ENCODE results near the gene ZAP70. TPM values are rescaled to one million over a fixed set of nuclear protein-coding genes. Genes with fewer than 3 reads are reported as not detected.

Gene ZAP70
- total RNA-seq, 1 experiment from 2014 or later, result not detected

GRCh38 chr2:97691166-97691565 is 22.2 kb upstream of the ZAP70 start:
- Histone ChIP-seq H3K9me2 (ENCODE audit: insufficient read depth) (no peaks in the 10 kb centered on the region), H3K79me2 (ENCODE audit: low read depth) (no peaks in the 10 kb centered on the region), H3K4me1 (replicated peaks; ENCODE audit: insufficient read depth) (peaks cover 33% of the 10 kb centered on the region), H3K36me3 (ENCODE audit: low read depth) (no peaks in the 10 kb centered on the region), H3K27ac (0 out of 2 replicates have a peak overlapping the region, but pooled peaks have one; percentile 8), H2AFZ (no peak overlapping the region), H3K9me3 (ENCODE audit: insufficient read depth, low read depth) (peaks cover 18% of the 10 kb centered on the region), H3K4me3 (no peak overlapping the region), H3K27me3 (ENCODE audit: insufficient read depth, low read depth) (no peaks in the 10 kb centered on the region), H4K20me1 (ENCODE audit: insufficient read depth) (no peaks in the 10 kb centered on the region), H3F3A (ENCODE audit: insufficient read depth, low read depth) (peaks cover 13% of the 10 kb centered on the region; the same call in 1 of the 2 replicates), H3K4me2 (peak overlapping the region; percentile 42)
- BruUV-seq (replicated peaks), result no TSS peak
- TF ChIP-seq EZH2 (IDR thresholded peaks at IDR 0.05; ENCODE audit: low read depth), result no peak
- TF ChIP-seq, protein P1, sequence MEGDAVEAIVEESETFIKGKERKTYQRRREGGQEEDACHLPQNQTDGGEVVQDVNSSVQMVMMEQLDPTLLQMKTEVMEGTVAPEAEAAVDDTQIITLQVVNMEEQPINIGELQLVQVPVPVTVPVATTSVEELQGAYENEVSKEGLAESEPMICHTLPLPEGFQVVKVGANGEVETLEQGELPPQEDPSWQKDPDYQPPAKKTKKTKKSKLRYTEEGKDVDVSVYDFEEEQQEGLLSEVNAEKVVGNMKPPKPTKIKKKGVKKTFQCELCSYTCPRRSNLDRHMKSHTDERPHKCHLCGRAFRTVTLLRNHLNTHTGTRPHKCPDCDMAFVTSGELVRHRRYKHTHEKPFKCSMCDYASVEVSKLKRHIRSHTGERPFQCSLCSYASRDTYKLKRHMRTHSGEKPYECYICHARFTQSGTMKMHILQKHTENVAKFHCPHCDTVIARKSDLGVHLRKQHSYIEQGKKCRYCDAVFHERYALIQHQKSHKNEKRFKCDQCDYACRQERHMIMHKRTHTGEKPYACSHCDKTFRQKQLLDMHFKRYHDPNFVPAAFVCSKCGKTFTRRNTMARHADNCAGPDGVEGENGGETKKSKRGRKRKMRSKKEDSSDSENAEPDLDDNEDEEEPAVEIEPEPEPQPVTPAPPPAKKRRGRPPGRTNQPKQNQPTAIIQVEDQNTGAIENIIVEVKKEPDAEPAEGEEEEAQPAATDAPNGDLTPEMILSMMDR (conservative IDR thresholded peaks at IDR 0.05), result no peak
- intact Hi-C loops (cut with micrococcal nuclease; ENCODE audit: unreplicated experiment), result loop anchor here (1.0 kb wide), 1 partner anchor 28 kb away; no protein-coding TSS in a partner anchor
- CTCF ChIA-PET, result interaction anchor here (0.6 to 1.4 kb wide), 3 partner anchors 27 to 156 kb away, joined by 4 to 13 read pairs (median 6); partner anchors contain the start of gene ACTR1B
- DNase-seq, result peak; percentile 76 to 77
- POLR2A ChIA-PET (ENCODE audit: unreplicated experiment), result interaction anchor here (0.5 to 0.8 kb wide), 4 partner anchors 27 to 1464 kb away, joined by 3 to 10 read pairs (median 4); partner anchors contain the start of gene ACTR1B

GRCh38 chr2:97693476-97693875 is 19.9 kb upstream of the ZAP70 start:
- H3K4me1 ChIP-seq (replicated peaks; ENCODE audit: insufficient read depth), result peaks cover 25% of the 10 kb centered on the region
- peaks cover 18% of the 10 kb centered on the region for H3K9me3 ChIP-seq (ENCODE audit: insufficient read depth, low read depth)
- H3K36me3 ChIP-seq (ENCODE audit: low read depth), result no peaks in the 10 kb centered on the region
- H3K79me2 ChIP-seq (ENCODE audit: low read depth), result no peaks in the 10 kb centered on the region
- H3K27ac ChIP-seq, result no peak overlapping the region
- peak; percentile 39 to 65 for DNase-seq
- ChIA-PET CTCF (no interaction called here), POLR2A (ENCODE audit: unreplicated experiment) (no interaction called here)
- intact Hi-C loops (cut with micrococcal nuclease; ENCODE audit: unreplicated experiment), result no loop called here
- no TSS peak for BruUV-seq (replicated peaks)
- no peaks in the 10 kb centered on the region for H3K9me2 ChIP-seq (ENCODE audit: insufficient read depth)
- no peak overlapping the region for H3K4me2 ChIP-seq
- H3K4me3 ChIP-seq, result no peak overlapping the region
- no peaks in the 10 kb centered on the region for H3K27me3 ChIP-seq (ENCODE audit: insufficient read depth, low read depth)
- peaks cover 14% of the 10 kb centered on the region; the same call in 1 of the 2 replicates for H3F3A ChIP-seq (ENCODE audit: insufficient read depth, low read depth)
- H2AFZ ChIP-seq, result no peak overlapping the region
- TF ChIP-seq, protein P1 (conservative IDR thresholded peaks at IDR 0.05), result no peak
- no peak for TF ChIP-seq EZH2 (IDR thresholded peaks at IDR 0.05; ENCODE audit: low read depth)
- no peaks in the 10 kb centered on the region for H4K20me1 ChIP-seq (ENCODE audit: insufficient read depth)

- intact Hi-C loops (cut with micrococcal nuclease; ENCODE audit: unreplicated experiment), result loop anchor here (5.0 kb wide), 1 partner anchor 48 kb away; the partner anchor contains the start of gene COX5B
- Histone ChIP-seq H3K4me2 (no peak overlapping the region), H3K79me2 (ENCODE audit: low read depth) (no peaks in the 10 kb centered on the region), H3K9me2 (ENCODE audit: insufficient read depth) (no peaks in the 10 kb centered on the region), H2AFZ (no peak overlapping the region), H4K20me1 (ENCODE audit: insufficient read depth) (no peaks in the 10 kb centered on the region), H3K4me1 (replicated peaks; ENCODE audit: insufficient read depth) (peaks cover 13% of the 10 kb centered on the region), H3K4me3 (no peak overlapping the region), H3K36me3 (ENCODE audit: low read depth) (no peaks in the 10 kb centered on the region), H3K9me3 (ENCODE audit: insufficient read depth, low read depth) (peaks cover 18% of the 10 kb centered on the region), H3F3A (ENCODE audit: insufficient read depth, low read depth) (peaks cover 9% of the 10 kb centered on the region; the same call in 1 of the 2 replicates), H3K27me3 (ENCODE audit: insufficient read depth, low read depth) (no peaks in the 10 kb centered on the region), H3K27ac (no peak overlapping the region)
- no peak for DNase-seq
- BruUV-seq (replicated peaks), result no TSS peak
- ChIA-PET POLR2A (ENCODE audit: unreplicated experiment) (interaction anchor here (0.7 kb wide), 1 partner anchor 33 kb away, joined by 3 read pairs; no protein-coding TSS in a partner anchor), CTCF (interaction anchor here (0.7 kb wide), 1 partner anchor 34 kb away, joined by 5 read pairs; no protein-coding TSS in a partner anchor)
- TF ChIP-seq EZH2 (IDR thresholded peaks at IDR 0.05; ENCODE audit: low read depth), result no peak
- TF ChIP-seq, protein P1 (conservative IDR thresholded peaks at IDR 0.05), result no peak
These were observed 17.6 kb upstream of the ZAP70 start for GRCh38 chr2:97695744-97696143.
